Measurements from ENCODE around the gene PANK1. TPM values are rescaled to one million over a fixed set of nuclear protein-coding genes. Genes with fewer than 3 reads are reported as not detected.

Gene PANK1
- total RNA-seq, 1 experiment from 2014 or later = 19.2 TPM

GRCh38 chr10:89625041-89625765, 19.8 kb downstream of the PANK1 start:
- H3K4me3 ChIP-seq (ENCODE audit: low read depth, low read length, poor library complexity, severe bottlenecking) = no peak overlapping the region
- peaks cover 11% of the 10 kb centered on the region for H3K4me1 ChIP-seq (ENCODE audit: insufficient read depth, low read length, poor library complexity, severe bottlenecking)
- ChIA-PET CTCF (no interaction called here), POLR2A (ENCODE audit: low non-redundant PET) (no interaction called here)
- H3K9me3 ChIP-seq (ENCODE audit: low read depth, low read length, poor library complexity, severe bottlenecking) = peaks cover 3% of the 10 kb centered on the region
- no peaks in the 10 kb centered on the region for H3K27me3 ChIP-seq (replicated peaks; ENCODE audit: insufficient read depth, low read depth, low read length, poor library complexity)
- H3K36me3 ChIP-seq (ENCODE audit: insufficient read depth, low read length, poor library complexity, severe bottlenecking) = no peaks in the 10 kb centered on the region
- intact Hi-C loops (cut with micrococcal nuclease; ENCODE audit: unreplicated experiment) = no loop called here
- no peak overlapping the region for H3K27ac ChIP-seq (ENCODE audit: low read depth, low read length, poor library complexity, severe bottlenecking)
- DNase-seq (ENCODE audit: low spot score) = peak; percentile 25
- TF ChIP-seq CTCF (conservative IDR thresholded peaks at IDR 0.05; ENCODE audit: low read depth, low read length) = no peak
- no peak for TF ChIP-seq EZH2 (IDR thresholded peaks at IDR 0.05; ENCODE audit: borderline replicate concordance, low read depth, low read length, poor library complexity, severe bottlenecking)
- BruUV-seq (replicated peaks) = no TSS peak

GRCh38 chr10:89624020-89624419, 21.0 kb downstream of the PANK1 start:
- no TSS peak for BruUV-seq (replicated peaks)
- TF ChIP-seq EZH2 (IDR thresholded peaks at IDR 0.05; ENCODE audit: borderline replicate concordance, low read depth, low read length, poor library complexity, severe bottlenecking) = no peak
- no peak for TF ChIP-seq CTCF (conservative IDR thresholded peaks at IDR 0.05; ENCODE audit: low read depth, low read length)
- H3K36me3 ChIP-seq (ENCODE audit: insufficient read depth, low read length, poor library complexity, severe bottlenecking) = no peaks in the 10 kb centered on the region
- H3K4me3 ChIP-seq (ENCODE audit: low read depth, low read length, poor library complexity, severe bottlenecking) = no peak overlapping the region
- no peak overlapping the region for H3K27ac ChIP-seq (ENCODE audit: low read depth, low read length, poor library complexity, severe bottlenecking)
- ChIA-PET POLR2A (ENCODE audit: low non-redundant PET) (no interaction called here), CTCF (no interaction called here)
- H3K9me3 ChIP-seq (ENCODE audit: low read depth, low read length, poor library complexity, severe bottlenecking) = peaks cover 13% of the 10 kb centered on the region
- peaks cover 6% of the 10 kb centered on the region for H3K4me1 ChIP-seq (ENCODE audit: insufficient read depth, low read length, poor library complexity, severe bottlenecking)
- DNase-seq (ENCODE audit: low spot score) = no peak
- intact Hi-C loops (cut with micrococcal nuclease; ENCODE audit: unreplicated experiment) = no loop called here
- H3K27me3 ChIP-seq (replicated peaks; ENCODE audit: insufficient read depth, low read depth, low read length, poor library complexity) = no peaks in the 10 kb centered on the region

DNA sequence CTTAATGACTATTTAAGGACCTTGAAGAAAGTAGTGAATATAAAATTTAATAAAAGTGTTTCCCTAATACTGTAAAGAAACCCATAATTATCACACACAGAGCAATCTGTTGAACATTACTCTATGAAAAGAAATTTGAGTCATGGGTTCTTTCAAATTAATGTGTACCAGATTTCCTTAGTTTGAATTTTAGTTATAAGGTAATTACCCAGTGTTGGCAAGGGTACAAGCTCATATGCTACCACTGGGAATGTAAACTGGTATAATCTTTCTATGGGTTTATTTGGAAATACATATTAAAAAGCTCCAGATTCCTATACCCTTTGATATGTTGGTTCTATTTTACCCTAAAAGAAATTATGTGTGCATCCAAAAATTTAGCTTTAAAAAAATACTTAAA, 22.9 kb downstream of the PANK1 start:
- peaks cover 14% of the 10 kb centered on the region for H3K9me3 ChIP-seq (ENCODE audit: low read depth, low read length, poor library complexity, severe bottlenecking)
- CTCF ChIA-PET = interaction anchor here (0.7 kb wide), 1 partner anchor 208 kb away, joined by 6 read pairs; the partner anchor contains the start of gene IFIT5
- intact Hi-C loops (cut with micrococcal nuclease; ENCODE audit: unreplicated experiment) = no loop called here

More for the DNA sequence above, 22.9 kb downstream of the PANK1 start:
- Histone ChIP-seq H3K4me3 (ENCODE audit: low read depth, low read length, poor library complexity, severe bottlenecking) (no peak overlapping the region), H3K27me3 (replicated peaks; ENCODE audit: insufficient read depth, low read depth, low read length, poor library complexity) (no peaks in the 10 kb centered on the region), H3K27ac (ENCODE audit: low read depth, low read length, poor library complexity, severe bottlenecking) (no peak overlapping the region), H3K36me3 (ENCODE audit: insufficient read depth, low read length, poor library complexity, severe bottlenecking) (no peaks in the 10 kb centered on the region), H3K4me1 (ENCODE audit: insufficient read depth, low read length, poor library complexity, severe bottlenecking) (peaks cover 6% of the 10 kb centered on the region)
- POLR2A ChIA-PET (ENCODE audit: low non-redundant PET) = interaction anchor here (0.7 kb wide), 1 partner anchor 79 kb away, joined by 4 read pairs; the partner anchor contains the start of gene KIF20B
- TF ChIP-seq CTCF (conservative IDR thresholded peaks at IDR 0.05; ENCODE audit: low read depth, low read length) (no peak), EZH2 (IDR thresholded peaks at IDR 0.05; ENCODE audit: borderline replicate concordance, low read depth, low read length, poor library complexity, severe bottlenecking) (no peak)
- BruUV-seq (replicated peaks) = no TSS peak
- DNase-seq (ENCODE audit: low spot score) = peak; percentile 20

Measured in A673 (cell line).